Measurements from ENCODE around the gene ZNF621. TPM values are rescaled to one million over a fixed set of nuclear protein-coding genes. Genes with fewer than 3 reads are reported as not detected.

The ZNF621 gene
- total and polyA plus RNA-seq, 9 of the 15 experiments (the other 6 are each of a cell fraction or from before 2014, with no cell fraction given) = 4.7 to 28.9 (median 20.6) TPM

- no peak for TF ChIP-seq KLF10 (CRISPR knock-in tag; IDR thresholded peaks at IDR 0.05)
- TF ChIP-seq RBM15 (IDR thresholded peaks at IDR 0.05; ENCODE audit: insufficient read depth, low read length) = no peak
- TF ChIP-seq TAF1 (IDR thresholded peaks at IDR 0.05; ENCODE audit: control insufficient read depth, extremely low read depth, insufficient read depth, low read length, severe bottlenecking) = peak; percentile 40
- no peak; the same call in 1 of the 2 replicates for TF ChIP-seq NCOA6 (IDR thresholded peaks at IDR 0.05)
- TF ChIP-seq RBM22 (IDR thresholded peaks at IDR 0.05; ENCODE audit: low read depth, low read length, poor library complexity, severe bottlenecking) = no peak
- TF ChIP-seq MAFK (IDR thresholded peaks at IDR 0.05; ENCODE audit: low read length) = no peak
- TF ChIP-seq PTRF (tag; IDR thresholded peaks at IDR 0.05) = no peak
- TF ChIP-seq XRCC5 (IDR thresholded peaks at IDR 0.05; ENCODE audit: low read depth, low read length) = 0 out of 2 replicates have a peak, but pooled peaks have one; percentile 19
- no peak for TF ChIP-seq ARID2 (IDR thresholded peaks at IDR 0.05)
- TF ChIP-seq USF2 (CRISPR knock-in tag; IDR thresholded peaks at IDR 0.05) = no peak
- TF ChIP-seq FOS (IDR thresholded peaks at IDR 0.05; ENCODE audit: extremely low read depth, insufficient read length) = no peak
- TF ChIP-seq SMAD3 (CRISPR knock-in tag; conservative IDR thresholded peaks at IDR 0.05) = no peak
- TF ChIP-seq, protein P1, sequence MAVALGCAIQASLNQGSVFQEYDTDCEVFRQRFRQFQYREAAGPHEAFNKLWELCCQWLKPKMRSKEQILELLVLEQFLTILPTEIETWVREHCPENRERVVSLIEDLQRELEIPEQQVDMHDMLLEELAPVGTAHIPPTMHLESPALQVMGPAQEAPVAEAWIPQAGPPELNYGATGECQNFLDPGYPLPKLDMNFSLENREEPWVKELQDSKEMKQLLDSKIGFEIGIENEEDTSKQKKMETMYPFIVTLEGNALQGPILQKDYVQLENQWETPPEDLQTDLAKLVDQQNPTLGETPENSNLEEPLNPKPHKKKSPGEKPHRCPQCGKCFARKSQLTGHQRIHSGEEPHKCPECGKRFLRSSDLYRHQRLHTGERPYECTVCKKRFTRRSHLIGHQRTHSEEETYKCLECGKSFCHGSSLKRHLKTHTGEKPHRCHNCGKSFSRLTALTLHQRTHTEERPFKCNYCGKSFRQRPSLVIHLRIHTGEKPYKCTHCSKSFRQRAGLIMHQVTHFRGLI (CRISPR knock-in tag; IDR thresholded peaks at IDR 0.05) = no peak
- no peak for TF ChIP-seq GATA2 (CRISPR knock-in tag; IDR thresholded peaks at IDR 0.05)
- TF ChIP-seq MED1 (CRISPR knock-in tag; IDR thresholded peaks at IDR 0.05; ENCODE audit: borderline replicate concordance) = no peak
- 0 out of 2 replicates have a peak, but pooled peaks have one; percentile 84 for TF ChIP-seq CBFB (CRISPR knock-in tag; IDR thresholded peaks at IDR 0.05)
- TF ChIP-seq ZNF24 (IDR thresholded peaks at IDR 0.05) = no peak
- no peak for TF ChIP-seq ZFP30 (CRISPR knock-in tag; IDR thresholded peaks at IDR 0.05; ENCODE audit: borderline replicate concordance)
These were observed 18.9 kb upstream of the ZNF621 start, which contains the start of gene ZNF620 (continued) for GRCh38 chr3:40505599-40506462.
